Globus pallidus (tissue), 1 donor: ENCODE results near the gene GOLGA8S.
"Not testable (repeated sequence)": the region's sequence is repeated elsewhere in the genome, so short reads cannot be mapped to it uniquely, and the experiment has no call there.

Experiments used
- DNase-seq: peaks from one replicate; pipeline ENCODE4 v3.0.0-alpha.2; 2015; ENCODE audit warnings: low spot score

Gene GOLGA8S

DNA sequence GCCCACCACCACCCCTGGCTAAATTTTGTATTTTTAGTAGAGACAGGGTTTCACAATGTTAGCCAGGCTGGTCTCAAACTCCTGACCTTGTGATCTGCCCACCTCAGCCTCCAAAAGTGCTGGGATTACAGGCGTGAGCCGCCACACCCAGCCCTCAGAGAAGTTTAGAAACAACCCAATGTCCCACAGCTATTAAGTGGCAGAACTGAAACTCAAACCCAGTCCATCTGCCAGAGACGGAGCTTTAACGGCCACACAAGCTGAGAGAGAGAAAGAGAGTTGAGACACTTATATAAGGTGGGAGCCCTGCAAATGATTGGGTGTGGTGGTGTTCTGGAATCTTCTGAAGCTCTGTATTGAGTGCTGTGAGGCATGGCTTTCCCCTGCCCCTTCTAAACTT, 43.8 kb downstream of the GOLGA8S start:
- not testable (repeated sequence) for DNase-seq

GRCh38 chr15:23399207-23399606, 44.7 kb downstream of the GOLGA8S start:
- not testable (repeated sequence) for DNase-seq

- no peak for DNase-seq
Measured at GRCh38 chr15:23401627-23402026, 47.1 kb downstream of the GOLGA8S start.

DNA sequence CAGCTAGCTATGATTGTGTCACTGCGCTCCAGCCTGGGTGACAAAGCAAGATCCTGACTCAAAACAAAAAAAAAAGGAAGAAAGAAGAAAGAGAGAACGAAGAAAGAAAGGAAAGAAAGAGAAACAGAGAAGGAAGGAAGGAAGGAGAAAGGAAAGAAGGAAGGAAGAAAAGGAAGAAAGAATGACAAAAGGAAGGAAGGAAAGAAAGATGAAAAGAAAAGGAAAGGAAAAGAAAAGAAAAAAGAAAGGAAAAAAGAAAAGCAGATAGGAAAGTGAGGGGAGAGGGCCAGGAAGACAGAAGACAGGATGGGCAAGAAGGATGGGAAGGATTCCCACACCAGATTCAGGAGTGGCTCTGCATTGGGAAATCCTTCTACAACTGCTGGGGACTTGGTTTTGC, 47.6 kb downstream of the GOLGA8S start:
- DNase-seq = no peak

DNA sequence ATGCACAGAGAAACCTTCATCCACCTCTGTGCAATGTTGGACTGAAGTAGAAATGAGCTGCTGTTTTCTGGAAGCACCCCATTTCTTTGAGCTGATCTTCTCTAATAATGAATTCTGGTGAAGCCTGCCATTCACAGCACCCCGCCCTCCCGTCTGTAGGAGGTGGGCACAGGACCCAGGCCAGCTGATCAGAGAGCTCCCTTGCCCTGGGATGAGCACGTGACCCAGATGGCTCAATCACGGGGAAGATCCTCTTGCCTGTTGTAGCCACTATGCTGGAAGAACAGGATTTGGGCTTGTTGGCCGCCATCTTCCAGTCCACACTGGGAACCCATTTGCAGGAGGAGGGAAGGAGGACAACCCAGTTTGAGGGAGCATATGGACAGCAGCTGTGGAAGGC, 48.0 kb downstream of the GOLGA8S start:
- no peak for DNase-seq

GRCh38 chr15:23403550-23403949, 49.0 kb downstream of the GOLGA8S start:
- DNase-seq = no peak

DNA sequence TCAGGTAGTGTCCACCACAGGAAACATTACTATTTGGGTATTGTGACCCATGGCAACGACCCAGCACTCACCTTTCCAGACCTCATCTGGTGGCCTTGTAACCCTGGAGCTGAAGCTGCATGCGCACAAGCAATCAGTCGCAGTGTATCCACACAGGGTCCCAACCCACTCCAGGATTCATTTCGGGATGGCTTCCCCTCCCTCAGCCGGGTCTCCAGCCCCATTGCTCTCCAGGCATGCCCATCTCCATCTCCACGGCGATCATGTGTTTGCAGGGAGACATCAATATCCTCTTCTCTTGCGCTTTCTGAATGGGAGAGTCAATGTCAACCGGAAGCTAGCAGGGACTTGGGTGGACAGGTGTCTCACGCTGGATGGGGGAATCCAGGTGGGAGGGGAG, 57.3 kb downstream of the GOLGA8S start:
- DNase-seq = no peak

DNA sequence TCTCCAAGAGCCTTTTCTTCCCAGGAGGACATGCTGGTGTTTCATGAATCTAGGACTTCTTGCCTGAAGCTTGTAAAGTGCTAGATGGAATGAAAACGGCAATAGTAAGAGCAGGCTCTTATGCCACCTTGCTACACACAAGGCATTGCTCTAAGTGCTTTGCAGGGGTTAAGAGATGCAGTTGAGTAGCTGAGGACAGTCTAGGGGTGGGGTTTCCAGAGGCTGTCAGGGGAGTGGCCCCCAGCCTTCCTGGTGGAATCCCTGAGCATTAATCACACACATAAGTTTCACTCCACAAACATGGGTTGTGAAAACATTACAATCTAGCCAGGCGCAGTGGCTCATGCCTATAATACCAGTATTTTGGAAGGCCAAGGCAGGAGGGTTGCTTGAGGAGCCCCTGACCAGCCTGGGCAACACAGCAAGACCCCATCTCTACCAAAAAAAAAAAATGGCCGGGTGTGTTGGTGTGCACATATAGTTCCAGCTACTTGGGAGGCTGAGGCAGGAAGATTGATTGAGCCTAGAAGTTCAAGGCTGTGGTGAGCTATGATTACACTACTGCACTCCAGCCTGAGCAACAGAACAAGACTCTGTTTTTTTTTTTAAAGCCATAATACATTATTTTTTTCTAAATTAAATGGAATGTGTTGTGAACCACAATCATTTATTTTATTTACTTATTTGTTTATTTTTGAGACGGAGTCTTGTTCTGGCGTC, 58.5 kb downstream of the GOLGA8S start:
- not testable (repeated sequence) for DNase-seq
